ENCODE measurements around the gene PARP12.

- TF ChIP-seq, protein P1, sequence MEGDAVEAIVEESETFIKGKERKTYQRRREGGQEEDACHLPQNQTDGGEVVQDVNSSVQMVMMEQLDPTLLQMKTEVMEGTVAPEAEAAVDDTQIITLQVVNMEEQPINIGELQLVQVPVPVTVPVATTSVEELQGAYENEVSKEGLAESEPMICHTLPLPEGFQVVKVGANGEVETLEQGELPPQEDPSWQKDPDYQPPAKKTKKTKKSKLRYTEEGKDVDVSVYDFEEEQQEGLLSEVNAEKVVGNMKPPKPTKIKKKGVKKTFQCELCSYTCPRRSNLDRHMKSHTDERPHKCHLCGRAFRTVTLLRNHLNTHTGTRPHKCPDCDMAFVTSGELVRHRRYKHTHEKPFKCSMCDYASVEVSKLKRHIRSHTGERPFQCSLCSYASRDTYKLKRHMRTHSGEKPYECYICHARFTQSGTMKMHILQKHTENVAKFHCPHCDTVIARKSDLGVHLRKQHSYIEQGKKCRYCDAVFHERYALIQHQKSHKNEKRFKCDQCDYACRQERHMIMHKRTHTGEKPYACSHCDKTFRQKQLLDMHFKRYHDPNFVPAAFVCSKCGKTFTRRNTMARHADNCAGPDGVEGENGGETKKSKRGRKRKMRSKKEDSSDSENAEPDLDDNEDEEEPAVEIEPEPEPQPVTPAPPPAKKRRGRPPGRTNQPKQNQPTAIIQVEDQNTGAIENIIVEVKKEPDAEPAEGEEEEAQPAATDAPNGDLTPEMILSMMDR (IDR thresholded peaks at IDR 0.05), result no peak
- no peak for TF ChIP-seq POLR2A (IDR thresholded peaks at IDR 0.05)
These were observed 8.8 kb downstream of the PARP12 start for GRCh38 chr7:140053812-140054539.
